Glutamatergic neuron (in vitro differentiated cells): ENCODE results near the gene ACVR2B. TPM values are rescaled to one million over a fixed set of nuclear protein-coding genes. Genes with fewer than 3 reads are reported as not detected.

Experiments used
- DNase-seq: peaks from one replicate; pipeline ENCODE4 v3.0.0; 2022
- H3K27ac Mint-ChIP-seq: one replicate; pipeline ENCODE4 v1.8.0; 2020; ENCODE audit warnings: mild to moderate bottlenecking, mixed read lengths, inconsistent platforms; ENCODE audit not compliant: unreplicated experiment
- H3K27me3 Mint-ChIP-seq: one replicate; pipeline ENCODE4 v1.8.0; 2020; ENCODE audit warnings: mild to moderate bottlenecking, moderate library complexity, mixed read lengths, inconsistent platforms; ENCODE audit not compliant: unreplicated experiment
- H3K36me3 Mint-ChIP-seq: one replicate; pipeline ENCODE4 v1.8.0; 2020; ENCODE audit warnings: mild to moderate bottlenecking, mixed read lengths, inconsistent platforms; ENCODE audit not compliant: unreplicated experiment
- H3K4me1 Mint-ChIP-seq: one replicate; pipeline ENCODE4 v1.8.0; 2020; ENCODE audit warnings: mild to moderate bottlenecking, low read depth, mixed read lengths, inconsistent platforms; ENCODE audit not compliant: unreplicated experiment
- H3K4me3 Mint-ChIP-seq: one replicate; pipeline ENCODE4 v1.8.0; 2020; ENCODE audit warnings: mild to moderate bottlenecking, mixed read lengths, inconsistent platforms; ENCODE audit not compliant: unreplicated experiment
- H3K9me3 Mint-ChIP-seq: one replicate; pipeline ENCODE4 v1.8.0; 2020; ENCODE audit warnings: mild to moderate bottlenecking, moderate library complexity, mixed read lengths, inconsistent platforms; ENCODE audit not compliant: unreplicated experiment
- total RNA-seq: library from RNA; stranded (reverse); fragmentation: NEBNext Ultra II Directional; extraction: Animal tissue kit (Norgen Biotek cat#: 25700); gene quantifications from one replicate; pipeline ENCODE4 v1.2.1, GENCODE V29; 2021; ENCODE audit not compliant: unreplicated experiment
- TF ChIP-seq, protein P1 (sequence below): fragments of 200-600 bp; sonication (generic); IDR thresholded peaks from one replicate; pipeline ENCODE4 v1.5.0; 2021; ENCODE audit not compliant: partially characterized antibody, unreplicated experiment

The ACVR2B gene
- total RNA-seq, 1 donor from 2014 or later = 122 TPM

DNA sequence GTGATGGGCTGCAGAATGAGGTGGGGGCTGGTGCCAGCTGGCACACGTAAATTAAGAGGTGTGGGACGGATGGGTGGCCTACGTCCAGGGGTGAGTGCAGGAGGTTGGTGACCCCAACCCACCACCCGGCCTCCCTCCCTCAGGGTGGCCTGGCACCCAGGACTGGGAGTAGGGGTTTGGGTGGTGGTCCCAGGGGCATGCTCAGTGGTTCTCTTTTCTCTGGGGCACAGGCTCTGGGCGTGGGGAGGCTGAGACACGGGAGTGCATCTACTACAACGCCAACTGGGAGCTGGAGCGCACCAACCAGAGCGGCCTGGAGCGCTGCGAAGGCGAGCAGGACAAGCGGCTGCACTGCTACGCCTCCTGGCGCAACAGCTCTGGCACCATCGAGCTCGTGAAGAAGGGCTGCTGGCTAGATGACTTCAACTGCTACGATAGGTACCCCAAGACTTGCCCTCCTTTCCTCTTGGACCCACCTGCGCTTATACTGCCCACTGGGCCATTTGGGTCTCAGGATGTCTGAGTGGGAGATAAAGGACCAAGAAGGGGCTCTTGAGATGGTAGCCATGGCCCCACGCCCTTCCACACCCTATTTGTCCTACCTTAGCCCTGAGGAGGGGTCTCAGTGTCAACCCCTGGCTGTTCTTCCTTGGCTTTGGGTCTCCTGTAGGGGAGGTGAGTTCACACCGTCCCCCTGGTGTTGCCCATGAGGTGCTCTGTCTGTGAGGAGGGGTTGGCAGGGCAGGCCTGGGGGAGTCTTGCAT is 23.5 kb downstream of the ACVR2B start:
- H3K27me3 Mint-ChIP-seq = peaks cover 9% of the 10 kb centered on the region
- H3K27ac Mint-ChIP-seq = no peak overlapping the region
- H3K9me3 Mint-ChIP-seq = no peaks in the 10 kb centered on the region
- H3K36me3 Mint-ChIP-seq = peaks cover 5% of the 10 kb centered on the region
- peaks cover 23% of the 10 kb centered on the region for H3K4me1 Mint-ChIP-seq
- DNase-seq = no peak
- H3K4me3 Mint-ChIP-seq = no peak overlapping the region
- TF ChIP-seq, protein P1, sequence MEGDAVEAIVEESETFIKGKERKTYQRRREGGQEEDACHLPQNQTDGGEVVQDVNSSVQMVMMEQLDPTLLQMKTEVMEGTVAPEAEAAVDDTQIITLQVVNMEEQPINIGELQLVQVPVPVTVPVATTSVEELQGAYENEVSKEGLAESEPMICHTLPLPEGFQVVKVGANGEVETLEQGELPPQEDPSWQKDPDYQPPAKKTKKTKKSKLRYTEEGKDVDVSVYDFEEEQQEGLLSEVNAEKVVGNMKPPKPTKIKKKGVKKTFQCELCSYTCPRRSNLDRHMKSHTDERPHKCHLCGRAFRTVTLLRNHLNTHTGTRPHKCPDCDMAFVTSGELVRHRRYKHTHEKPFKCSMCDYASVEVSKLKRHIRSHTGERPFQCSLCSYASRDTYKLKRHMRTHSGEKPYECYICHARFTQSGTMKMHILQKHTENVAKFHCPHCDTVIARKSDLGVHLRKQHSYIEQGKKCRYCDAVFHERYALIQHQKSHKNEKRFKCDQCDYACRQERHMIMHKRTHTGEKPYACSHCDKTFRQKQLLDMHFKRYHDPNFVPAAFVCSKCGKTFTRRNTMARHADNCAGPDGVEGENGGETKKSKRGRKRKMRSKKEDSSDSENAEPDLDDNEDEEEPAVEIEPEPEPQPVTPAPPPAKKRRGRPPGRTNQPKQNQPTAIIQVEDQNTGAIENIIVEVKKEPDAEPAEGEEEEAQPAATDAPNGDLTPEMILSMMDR = no peak

DNA sequence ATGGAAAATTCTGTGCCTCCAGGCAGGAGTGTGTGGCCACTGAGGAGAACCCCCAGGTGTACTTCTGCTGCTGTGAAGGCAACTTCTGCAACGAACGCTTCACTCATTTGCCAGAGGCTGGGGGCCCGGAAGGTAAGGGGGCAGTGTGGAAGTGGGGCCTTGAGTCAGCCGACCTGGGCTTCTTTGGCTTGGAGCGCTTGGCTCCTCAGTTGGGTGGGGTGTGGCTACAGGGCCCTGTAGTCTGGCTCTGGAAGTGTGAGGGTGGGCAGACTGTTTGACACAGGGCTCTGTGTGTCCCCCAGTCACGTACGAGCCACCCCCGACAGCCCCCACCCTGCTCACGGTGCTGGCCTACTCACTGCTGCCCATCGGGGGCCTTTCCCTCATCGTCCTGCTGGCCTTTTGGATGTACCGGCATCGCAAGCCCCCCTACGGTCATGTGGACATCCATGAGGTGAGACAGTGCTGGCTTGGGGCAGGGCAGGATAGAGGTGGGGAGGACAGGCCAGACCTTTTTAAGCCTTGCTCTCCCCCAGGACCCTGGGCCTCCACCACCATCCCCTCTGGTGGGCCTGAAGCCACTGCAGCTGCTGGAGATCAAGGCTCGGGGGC is 24.3 kb downstream of the ACVR2B start:
- Mint-ChIP-seq H3K27me3 (peaks cover 7% of the 10 kb centered on the region), H3K9me3 (no peaks in the 10 kb centered on the region), H3K4me1 (peaks cover 20% of the 10 kb centered on the region), H3K36me3 (peaks cover 5% of the 10 kb centered on the region), H3K27ac (no peak overlapping the region), H3K4me3 (no peak overlapping the region)
- no peak for DNase-seq
- TF ChIP-seq, protein P1 = no peak

DNA sequence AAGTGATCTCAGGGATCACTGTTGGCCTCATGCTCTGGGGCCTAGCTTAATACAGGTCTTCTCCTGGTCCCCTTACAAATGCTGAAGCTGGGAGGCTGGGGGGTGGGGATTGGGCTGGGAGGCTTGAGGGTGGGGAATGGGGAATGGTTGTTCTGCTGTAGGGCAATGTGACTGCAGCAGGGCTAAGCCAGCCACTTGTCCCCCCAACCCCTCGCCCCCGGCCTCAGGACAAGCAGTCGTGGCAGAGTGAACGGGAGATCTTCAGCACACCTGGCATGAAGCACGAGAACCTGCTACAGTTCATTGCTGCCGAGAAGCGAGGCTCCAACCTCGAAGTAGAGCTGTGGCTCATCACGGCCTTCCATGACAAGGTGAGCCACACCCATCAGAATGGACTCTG is 25.2 kb downstream of the ACVR2B start:
- no peak for DNase-seq
- peaks cover 3% of the 10 kb centered on the region for H3K27me3 Mint-ChIP-seq
- peaks cover 5% of the 10 kb centered on the region for H3K36me3 Mint-ChIP-seq
- peaks cover 15% of the 10 kb centered on the region for H3K4me1 Mint-ChIP-seq
- H3K9me3 Mint-ChIP-seq = no peaks in the 10 kb centered on the region
- no peak overlapping the region for H3K4me3 Mint-ChIP-seq
- H3K27ac Mint-ChIP-seq = no peak overlapping the region
- TF ChIP-seq, protein P1 = no peak

DNA sequence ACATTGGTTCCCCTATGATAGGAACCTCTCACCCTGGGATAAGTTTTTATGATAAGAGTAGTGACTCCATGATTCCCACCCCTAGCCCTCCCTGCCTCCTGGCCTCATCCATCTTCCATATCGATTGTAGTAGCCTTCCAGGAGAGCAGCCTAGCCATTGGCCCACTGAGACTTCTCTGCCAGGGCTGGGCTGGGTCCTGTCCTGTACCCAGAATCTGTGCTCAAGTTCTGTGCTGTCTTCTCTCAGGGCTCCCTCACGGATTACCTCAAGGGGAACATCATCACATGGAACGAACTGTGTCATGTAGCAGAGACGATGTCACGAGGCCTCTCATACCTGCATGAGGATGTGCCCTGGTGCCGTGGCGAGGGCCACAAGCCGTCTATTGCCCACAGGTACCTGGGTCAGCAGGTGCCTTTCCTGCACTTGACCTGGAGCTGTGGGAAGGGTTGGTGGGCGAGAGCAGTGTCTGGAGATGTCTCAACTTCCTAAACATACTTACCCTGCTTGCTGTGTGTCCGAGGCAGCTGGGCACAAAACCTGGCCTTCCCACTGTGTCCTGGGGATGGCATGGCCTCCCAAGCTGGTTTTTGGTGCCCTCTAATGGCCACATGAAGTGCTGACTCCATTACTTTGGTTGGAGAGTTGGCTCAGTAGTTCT is 25.9 kb downstream of the ACVR2B start:
- Mint-ChIP-seq H3K4me1 (peaks cover 14% of the 10 kb centered on the region), H3K36me3 (peaks cover 2% of the 10 kb centered on the region), H3K9me3 (no peaks in the 10 kb centered on the region)

More for the DNA sequence above, 25.9 kb downstream of the ACVR2B start:
- TF ChIP-seq, protein P1 = peak; percentile 69
- no peak overlapping the region for H3K27ac Mint-ChIP-seq
- peak; percentile 62 for DNase-seq
- H3K4me3 Mint-ChIP-seq = no peak overlapping the region
- peaks cover 2% of the 10 kb centered on the region for H3K27me3 Mint-ChIP-seq
